ENCODE measurements around the gene C22orf39. TPM values are rescaled to one million over a fixed set of nuclear protein-coding genes. Genes with fewer than 3 reads are reported as not detected.
A peak's percentile ranks its signal among the peaks of the same experiment; 100 is the strongest.

C22orf39 gene
- total RNA-seq, 3 donors from 2014 or later, result 21.9 to 60.4 (median 28.0) TPM

DNA sequence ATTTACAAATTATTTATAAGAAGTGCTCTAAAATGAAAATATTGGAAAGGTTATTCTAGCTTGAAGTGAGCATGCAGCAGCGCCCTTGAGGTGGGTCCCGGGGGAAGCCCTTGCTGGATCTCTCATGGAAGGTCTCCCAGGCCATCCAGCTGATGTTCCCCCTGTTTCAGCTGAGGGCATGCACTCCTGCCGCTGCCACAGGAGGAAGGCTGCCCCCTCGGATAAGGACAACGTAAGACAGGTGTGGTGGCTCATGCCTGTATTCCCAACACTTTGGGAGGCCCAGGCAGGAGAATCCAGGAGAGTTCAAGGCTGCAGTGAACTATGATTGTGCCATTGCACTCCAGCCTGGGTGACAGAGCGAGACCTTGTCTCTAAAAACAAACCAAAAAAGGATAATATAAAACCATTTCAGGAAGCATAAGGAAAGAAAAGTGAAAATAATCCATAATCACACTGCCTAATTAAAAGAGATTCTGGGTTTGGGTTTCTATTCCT, 47.2 kb upstream of the C22orf39 start:
- DNase-seq, result no peak
- Histone ChIP-seq H3K4me3 (no peak overlapping the region), H3K4me1 (ENCODE audit: low read depth) (no peaks in the 10 kb centered on the region), H3K36me3 (ENCODE audit: low read depth) (no peaks in the 10 kb centered on the region), H3K9me3 (no peaks in the 10 kb centered on the region)
- TF ChIP-seq, protein P1, sequence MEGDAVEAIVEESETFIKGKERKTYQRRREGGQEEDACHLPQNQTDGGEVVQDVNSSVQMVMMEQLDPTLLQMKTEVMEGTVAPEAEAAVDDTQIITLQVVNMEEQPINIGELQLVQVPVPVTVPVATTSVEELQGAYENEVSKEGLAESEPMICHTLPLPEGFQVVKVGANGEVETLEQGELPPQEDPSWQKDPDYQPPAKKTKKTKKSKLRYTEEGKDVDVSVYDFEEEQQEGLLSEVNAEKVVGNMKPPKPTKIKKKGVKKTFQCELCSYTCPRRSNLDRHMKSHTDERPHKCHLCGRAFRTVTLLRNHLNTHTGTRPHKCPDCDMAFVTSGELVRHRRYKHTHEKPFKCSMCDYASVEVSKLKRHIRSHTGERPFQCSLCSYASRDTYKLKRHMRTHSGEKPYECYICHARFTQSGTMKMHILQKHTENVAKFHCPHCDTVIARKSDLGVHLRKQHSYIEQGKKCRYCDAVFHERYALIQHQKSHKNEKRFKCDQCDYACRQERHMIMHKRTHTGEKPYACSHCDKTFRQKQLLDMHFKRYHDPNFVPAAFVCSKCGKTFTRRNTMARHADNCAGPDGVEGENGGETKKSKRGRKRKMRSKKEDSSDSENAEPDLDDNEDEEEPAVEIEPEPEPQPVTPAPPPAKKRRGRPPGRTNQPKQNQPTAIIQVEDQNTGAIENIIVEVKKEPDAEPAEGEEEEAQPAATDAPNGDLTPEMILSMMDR (IDR thresholded peaks at IDR 0.05), result no peak
- ATAC-seq, result no peak
- intact Hi-C loops (cut with DNase I, micrococcal nuclease), result no loop called here

DNA sequence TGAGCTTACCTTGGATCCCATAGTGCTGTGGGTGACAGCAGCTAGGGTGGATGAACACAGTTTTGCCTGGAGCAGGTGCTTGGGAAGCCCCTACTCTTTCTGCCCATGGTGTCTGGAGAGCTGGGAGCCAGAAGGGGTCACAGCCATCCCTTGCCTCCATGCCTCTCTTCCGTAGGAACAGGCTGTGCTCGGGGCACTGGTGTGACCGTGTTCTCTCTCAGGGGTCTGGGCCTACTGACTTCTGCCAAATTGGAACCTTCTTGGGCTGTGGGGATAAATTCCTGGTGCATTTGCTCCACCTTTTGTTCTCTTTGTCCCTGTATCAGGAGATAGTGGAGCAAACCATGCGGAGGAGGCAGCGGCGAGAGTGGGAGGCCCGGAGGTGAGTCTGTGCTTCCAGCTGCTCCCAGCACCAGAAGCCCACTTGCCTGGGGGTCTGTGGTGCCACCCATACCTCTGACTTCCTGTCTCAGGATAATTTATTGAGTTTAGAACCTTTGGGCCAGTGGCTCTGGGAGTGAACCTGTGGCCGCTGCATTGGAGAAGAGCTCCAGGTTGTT, 46.6 kb upstream of the C22orf39 start:
- intact Hi-C loops (cut with DNase I, micrococcal nuclease), result no loop called here
- Histone ChIP-seq H3K4me3 (no peak overlapping the region), H3K4me1 (ENCODE audit: low read depth) (no peaks in the 10 kb centered on the region), H3K9me3 (no peaks in the 10 kb centered on the region), H3K36me3 (ENCODE audit: low read depth) (no peaks in the 10 kb centered on the region)
- DNase-seq, result no peak
- TF ChIP-seq, protein P1 (IDR thresholded peaks at IDR 0.05), result no peak
- no peak for ATAC-seq

DNA sequence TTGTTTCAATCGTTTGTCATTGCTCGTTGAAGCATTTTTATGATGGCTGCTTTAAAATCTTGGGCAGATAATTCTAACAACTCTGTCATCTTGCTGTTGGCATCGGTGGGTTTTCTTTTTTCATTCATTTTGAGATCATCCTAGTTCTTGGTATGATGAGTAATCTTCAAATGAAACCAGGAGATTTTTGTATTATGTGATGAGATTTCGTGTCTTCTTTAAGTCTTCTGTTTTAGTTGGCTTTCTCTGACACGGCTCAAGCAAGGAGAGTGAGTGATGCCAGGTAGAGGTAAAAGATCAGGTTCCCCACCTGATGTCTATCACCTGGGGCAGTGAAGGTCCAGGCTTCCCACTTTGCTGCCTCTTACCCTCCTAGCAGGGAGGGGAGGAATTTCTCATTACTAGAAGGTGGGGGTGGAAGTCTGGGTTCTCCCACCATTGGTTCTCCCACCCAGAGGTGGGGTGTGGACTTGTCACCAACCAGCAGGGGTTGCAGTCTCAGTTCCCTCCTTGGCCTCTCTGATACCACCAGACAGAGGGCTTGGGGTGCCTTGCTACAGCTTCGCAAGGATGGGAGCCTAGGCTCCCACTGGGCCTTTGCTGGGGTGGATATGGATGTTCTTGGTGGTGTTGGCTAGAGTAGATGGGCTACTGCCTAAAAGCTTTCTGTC, 45.1 kb upstream of the C22orf39 start:
- Histone ChIP-seq H3K9me3 (no peaks in the 10 kb centered on the region), H3K4me3 (no peak overlapping the region), H3K36me3 (ENCODE audit: low read depth) (no peaks in the 10 kb centered on the region), H3K4me1 (ENCODE audit: low read depth) (no peaks in the 10 kb centered on the region)
- ATAC-seq (no peak), DNase-seq (no peak)
- intact Hi-C loops (cut with DNase I, micrococcal nuclease), result no loop called here
- TF ChIP-seq, protein P1 (IDR thresholded peaks at IDR 0.05), result no peak

DNA sequence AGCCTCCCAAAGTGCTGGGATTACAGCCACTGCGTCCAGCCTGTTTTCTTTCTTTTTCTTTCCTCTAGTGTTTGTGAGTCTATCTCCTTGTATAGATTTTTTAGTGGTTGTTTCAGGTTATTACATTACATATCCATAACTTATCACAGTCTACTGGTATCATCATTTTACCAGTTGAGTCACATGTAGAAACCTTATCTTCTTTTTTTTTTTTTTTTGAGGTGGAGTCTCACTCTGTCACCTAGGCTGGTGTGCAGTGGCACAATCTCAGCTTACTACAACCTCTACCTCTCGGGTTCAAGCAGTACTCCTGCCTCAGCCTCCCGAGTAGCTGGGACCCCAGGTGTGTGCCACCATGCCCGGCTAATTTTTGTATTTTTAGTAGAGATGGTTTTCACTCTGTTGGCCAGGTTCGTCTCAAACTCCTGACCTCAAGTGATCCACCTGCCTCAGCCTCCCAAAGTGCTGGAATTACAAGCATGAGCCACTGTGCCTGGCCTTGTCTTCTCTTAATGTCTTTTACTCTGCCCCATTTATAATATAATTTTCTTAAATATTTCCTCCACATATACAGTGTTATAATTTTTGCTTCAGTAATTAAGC, 43.2 kb upstream of the C22orf39 start:
- DNase-seq (no peak), ATAC-seq (no peak)
- Histone ChIP-seq H3K4me1 (ENCODE audit: low read depth) (no peaks in the 10 kb centered on the region), H3K4me3 (no peak overlapping the region), H3K9me3 (no peaks in the 10 kb centered on the region), H3K36me3 (ENCODE audit: low read depth) (no peaks in the 10 kb centered on the region)
- TF ChIP-seq, protein P1 (IDR thresholded peaks at IDR 0.05), result no peak
- intact Hi-C loops (cut with DNase I, micrococcal nuclease), result no loop called here

DNA sequence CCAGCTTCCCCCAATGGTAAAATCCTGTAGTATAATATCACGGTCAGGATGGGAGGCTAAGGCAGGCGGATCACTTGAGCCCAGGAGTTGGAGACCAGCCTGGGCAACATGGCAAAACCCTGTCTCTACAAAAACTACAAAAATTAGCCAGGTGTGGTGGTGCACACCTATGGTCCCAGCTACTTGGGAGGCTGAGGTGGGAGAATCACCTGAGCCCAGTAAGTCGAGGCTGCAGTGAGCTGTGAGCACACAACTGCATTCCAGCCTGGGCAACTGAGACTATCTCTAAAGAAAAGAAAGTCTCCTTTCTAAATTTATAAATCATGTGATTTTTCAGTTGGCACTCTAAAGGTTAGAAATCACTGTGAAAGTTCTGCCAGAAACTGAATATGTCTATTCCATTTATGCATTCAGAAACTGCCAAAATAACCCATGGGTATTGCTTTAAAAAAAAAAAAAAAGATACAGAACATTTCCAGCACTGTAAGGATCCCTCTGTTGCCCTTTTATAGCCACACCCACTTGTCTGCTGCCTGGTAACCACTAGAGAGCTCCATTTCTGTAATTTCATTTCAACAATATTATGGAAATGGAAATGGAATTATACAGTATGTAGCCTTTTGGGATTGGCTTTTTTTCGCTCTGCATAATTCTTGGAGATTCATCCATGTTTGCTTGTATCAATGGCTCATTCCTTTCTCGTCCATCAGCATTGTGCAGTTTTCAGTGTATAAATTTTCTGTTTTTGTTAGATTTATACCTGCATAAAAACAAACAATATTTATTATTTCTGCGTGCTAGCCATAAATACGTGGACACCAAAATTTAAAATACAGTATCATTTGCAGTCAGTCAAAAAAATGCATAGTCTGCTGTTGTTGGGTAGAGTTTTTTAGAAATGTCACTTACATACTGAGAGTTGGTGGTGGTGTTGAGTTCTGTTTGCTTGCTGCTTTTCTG, 41.7 kb upstream of the C22orf39 start:
- Histone ChIP-seq H3K4me1 (ENCODE audit: low read depth) (no peaks in the 10 kb centered on the region), H3K36me3 (ENCODE audit: low read depth) (no peaks in the 10 kb centered on the region), H3K4me3 (no peak overlapping the region), H3K9me3 (no peaks in the 10 kb centered on the region)
- intact Hi-C loops (cut with DNase I, micrococcal nuclease), result no loop called here
- DNase-seq (peak in 1 of 3 donors; percentile 28), ATAC-seq (no peak)
- TF ChIP-seq, protein P1 (IDR thresholded peaks at IDR 0.05), result no peak
